GM21423 (cell line): ENCODE measurements around the gene MYO5B.
A peak's percentile ranks its signal among the peaks of the same experiment; 100 is the strongest.

Experiments used
- ATAC-seq: cut with Tn5 transposase; IDR thresholded peaks from one replicate; pipeline ENCODE4 v1.9.1; 2021; ENCODE audit warnings: mild to moderate bottlenecking, moderate library complexity; ENCODE audit not compliant: unreplicated experiment

The MYO5B gene

DNA sequence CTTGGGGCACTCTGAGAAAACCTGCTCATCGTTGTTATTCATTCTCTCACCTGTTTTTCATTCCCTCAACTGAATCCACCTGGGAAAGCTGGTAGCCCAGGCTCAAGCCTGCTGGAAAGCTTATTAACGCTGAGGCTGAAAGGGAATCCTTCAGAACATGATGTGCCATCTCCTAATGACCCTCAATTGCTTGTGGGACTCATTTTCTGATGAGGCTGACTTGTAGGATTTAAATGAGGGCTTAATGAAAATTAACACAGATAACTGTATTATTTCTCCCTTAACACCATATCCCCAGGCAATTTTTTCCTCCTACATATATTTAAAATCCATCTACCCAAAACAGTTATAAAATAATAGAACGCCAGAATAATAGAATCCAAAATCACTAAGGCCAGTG lies 218.9 kb downstream of the MYO5B start:
- ATAC-seq: no peak

- no peak for ATAC-seq
These were observed 220.9 kb downstream of the MYO5B start for GRCh38 chr18:49974079-49974478.

GRCh38 chr18:49973592-49973991 lies 221.4 kb downstream of the MYO5B start:
- no peak for ATAC-seq

GRCh38 chr18:49972535-49972934 lies 222.4 kb downstream of the MYO5B start:
- no peak for ATAC-seq

- ATAC-seq: no peak
These were observed 223.5 kb downstream of the MYO5B start for GRCh38 chr18:49971462-49971861.

- ATAC-seq: peak; percentile 61
These were observed 224.6 kb downstream of the MYO5B start for GRCh38 chr18:49970319-49970718.

DNA sequence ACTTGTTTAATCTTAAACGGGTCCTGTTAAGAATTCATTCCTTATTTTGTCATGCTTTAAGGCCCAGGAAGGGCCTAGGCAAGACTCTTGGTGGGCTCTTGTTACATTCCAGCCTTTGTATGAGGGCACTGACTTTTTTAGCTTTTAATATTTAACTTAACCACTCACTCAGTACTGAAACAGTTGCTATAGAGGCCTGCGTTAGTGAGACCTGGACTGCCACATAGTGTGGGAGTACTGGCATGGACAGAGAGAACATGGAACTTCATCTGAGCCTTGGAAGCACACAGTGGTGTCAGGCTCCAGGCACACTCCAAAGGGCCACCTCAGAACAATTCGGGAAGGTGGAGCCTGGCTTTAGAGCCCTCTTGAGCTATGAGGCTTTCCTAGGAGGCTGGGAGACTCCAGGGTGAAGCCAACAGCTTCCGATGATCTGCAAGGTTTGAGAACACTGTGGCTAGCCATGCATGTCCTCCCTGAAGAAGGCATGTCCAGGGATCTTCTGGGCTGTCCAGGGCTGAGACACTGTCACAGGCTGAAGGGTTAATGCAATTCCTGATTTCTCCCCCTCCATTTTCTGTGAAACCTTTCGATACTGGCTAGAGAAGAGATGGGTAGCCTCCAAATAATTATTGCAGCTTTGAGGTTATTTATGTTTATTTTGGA lies 226.2 kb downstream of the MYO5B start:
- no peak for ATAC-seq

DNA sequence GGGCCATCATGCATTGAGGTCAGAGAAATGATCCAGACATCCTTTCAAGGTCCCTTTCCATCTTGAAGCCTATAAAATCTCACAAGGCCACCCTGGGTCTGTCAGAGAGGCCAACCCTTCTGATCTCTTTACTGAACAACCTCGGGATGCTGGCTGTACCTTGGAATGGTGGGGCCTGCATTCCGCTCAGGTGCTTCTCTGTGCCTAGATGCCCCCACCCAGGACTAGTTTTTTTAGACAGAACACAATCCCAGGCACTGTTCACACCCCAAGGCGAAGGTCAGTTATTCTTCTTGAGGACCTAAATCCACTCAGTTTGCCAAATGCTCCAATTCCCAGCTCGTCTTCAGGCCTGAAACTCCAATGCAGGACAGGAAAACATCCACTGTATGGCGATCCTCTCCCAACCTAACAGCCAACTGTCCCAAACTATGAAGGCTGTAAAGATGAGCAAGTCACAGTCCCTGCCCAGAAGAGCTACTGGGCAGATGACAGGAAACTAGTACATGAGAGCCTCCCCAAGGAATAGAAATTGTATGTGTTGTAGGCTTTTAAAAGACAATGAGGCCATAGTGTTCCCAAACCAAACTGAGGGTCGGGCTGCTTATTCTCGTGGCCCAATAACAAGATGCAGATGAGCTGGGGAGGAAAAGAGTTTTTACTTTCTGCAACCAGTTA lies 227.2 kb downstream of the MYO5B start:
- no peak for ATAC-seq

DNA sequence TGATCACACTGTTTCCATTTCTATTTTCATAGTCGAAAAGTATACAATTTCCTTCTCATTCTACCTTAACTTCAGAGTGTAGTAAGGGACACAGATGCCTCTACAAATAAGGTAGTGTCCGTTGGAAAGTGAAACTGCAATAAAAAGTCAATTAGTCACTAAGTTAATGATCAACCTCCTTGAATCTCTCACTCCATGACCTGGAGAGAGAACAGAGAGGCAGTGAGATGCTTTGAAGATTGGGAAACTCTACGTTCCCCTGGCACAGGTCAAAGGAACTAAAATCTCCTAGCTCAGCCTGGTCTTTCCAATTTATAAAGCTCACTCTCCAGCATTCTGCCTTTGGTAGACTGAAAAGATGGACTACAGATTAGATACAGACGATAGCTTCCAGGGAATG lies 227.8 kb downstream of the MYO5B start:
- ATAC-seq: peak; percentile 66

GRCh38 chr18:49966090-49966489 lies 228.9 kb downstream of the MYO5B start:
- ATAC-seq: no peak

- ATAC-seq: no peak
These were observed 231.7 kb downstream of the MYO5B start for GRCh38 chr18:49963217-49963616.

DNA sequence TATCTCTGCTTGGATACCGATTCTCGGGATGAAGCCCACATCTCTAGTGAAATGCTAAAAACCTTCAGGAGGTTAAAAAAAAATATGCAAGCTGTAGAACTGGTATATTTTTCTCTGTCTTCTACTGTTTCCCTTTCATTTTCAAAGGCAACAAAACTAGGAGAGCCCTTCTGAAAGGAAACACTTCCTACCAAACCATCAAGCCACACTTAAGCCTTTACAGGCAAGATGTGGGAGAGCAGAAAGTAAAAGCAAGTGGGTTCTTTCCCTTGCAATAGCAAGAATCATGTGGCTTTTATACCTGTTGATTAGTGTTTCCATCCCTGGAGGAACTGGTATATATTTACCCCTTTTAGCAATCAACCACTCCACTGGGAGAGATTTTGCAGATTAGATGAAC lies 233.7 kb downstream of the MYO5B start:
- ATAC-seq: no peak

DNA sequence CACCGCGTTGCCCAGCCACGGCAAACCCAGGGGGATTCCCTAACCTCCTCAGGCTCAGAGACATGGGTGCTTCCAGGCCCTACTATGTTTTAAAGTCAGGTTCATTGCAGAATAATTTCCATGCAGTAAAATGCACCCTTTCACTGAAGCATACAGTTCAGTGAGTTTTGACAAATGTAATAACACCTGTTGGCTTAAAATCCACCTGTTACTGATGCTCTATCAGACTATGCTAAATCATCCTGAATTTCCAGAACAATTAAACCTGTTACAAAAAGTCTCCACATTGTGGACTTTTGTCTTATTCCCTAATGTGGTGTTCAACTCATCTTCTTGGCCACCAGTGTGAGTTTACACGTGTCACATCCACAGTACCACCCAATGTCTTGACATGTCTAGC lies 234.6 kb downstream of the MYO5B start:
- no peak for ATAC-seq

DNA sequence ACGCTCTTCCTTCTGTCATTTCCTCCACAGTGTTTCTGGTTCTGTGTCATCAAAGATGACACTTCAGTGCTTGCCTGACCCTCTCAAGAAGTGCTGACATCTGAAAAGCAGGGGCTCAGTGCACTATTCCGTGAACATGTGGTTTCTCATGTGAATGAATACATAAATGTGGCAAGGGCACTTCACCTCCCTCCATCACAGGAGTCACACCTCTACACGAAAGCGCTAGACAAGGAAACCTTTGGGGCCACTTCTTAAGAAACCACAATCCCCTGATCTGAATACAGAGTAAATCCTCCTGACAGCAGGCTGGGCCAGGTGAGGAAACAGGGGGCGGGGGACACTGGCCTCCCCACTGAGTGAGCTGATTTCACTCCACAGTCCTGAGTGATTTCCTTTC lies 235.8 kb downstream of the MYO5B start:
- peak; percentile 78 for ATAC-seq

- ATAC-seq: no peak
These were observed 239.7 kb downstream of the MYO5B start for GRCh38 chr18:49955263-49955662.

DNA sequence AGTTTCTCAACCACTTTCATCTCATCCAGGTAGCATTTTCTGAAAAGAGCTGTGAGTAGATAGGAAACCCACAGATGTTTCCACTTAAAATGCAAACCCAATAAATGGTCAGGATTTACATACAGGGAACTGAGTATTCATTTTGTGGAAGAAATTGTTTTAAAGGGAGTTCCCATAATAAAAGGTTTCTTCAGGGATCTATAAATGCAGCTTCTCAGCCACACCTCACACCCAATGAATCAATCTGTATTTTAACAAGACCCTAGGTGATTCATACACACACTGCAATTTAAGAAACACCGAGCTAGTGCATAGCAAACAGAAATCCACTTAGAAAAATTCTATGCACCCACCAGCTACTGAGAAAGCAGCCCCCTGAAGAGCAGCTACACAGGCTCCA lies 241.6 kb downstream of the MYO5B start:
- no peak for ATAC-seq

DNA sequence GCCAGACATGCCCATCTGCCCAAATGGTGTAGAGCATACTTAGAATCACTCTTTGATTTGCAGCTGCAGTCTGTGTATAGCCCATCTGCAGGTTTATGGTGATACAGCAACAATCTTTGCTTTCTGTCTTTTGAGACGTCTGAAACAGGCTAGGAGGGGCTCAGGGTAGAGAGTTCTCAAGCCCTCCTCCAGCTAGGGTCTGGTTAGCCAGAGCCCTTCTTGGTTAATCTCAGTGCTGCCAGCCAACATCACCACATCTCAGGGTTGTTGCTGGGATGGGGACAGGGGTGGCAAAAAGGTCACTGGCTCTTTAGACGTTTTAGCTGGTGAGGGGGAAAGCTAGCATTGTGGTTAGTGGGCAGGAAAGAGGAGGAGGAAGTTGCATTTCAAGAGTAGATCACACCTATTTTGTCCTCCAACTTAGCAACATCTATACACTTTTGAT lies 245.0 kb downstream of the MYO5B start:
- peak; percentile 72 for ATAC-seq

- no peak for ATAC-seq
These were observed 246.0 kb downstream of the MYO5B start for GRCh38 chr18:49948975-49949374.

GRCh38 chr18:49944663-49945062 lies 250.3 kb downstream of the MYO5B start:
- ATAC-seq: no peak

GRCh38 chr18:49936821-49937220 lies 258.1 kb downstream of the MYO5B start:
- ATAC-seq: no peak

DNA sequence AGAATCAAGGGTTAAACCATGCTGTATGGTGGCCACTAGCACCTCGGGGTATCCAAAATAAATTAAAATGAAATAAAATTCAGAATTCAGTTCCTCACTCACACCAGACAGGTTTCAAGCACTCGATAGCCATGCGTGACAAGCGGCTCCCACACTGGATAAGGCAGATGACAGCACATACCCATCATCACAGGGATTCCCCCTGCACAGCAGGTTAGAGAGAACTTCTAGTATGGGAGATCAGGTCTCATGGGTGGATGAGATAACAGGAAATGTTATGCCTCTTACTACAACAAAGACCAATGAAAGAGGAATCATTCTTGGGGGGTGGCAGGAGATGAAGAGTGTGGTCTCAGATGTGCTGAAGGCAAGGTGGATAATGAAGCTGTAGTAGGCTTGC lies 259.7 kb downstream of the MYO5B start:
- no peak for ATAC-seq

GRCh38 chr18:49934457-49934856 lies 260.5 kb downstream of the MYO5B start:
- peak; percentile 67 for ATAC-seq
